Effector CD4-positive, alpha-beta T cell (primary cell): ENCODE data around the gene ITSN1.

ENCODE experiments used
- DNase-seq: peaks from one replicate; pipeline ENCODE4 v3.0.0-alpha.2; 2020

Gene ITSN1

GRCh38 chr21:33940164-33940880, 298.0 kb downstream of the ITSN1 start:
- no peak for DNase-seq

DNA sequence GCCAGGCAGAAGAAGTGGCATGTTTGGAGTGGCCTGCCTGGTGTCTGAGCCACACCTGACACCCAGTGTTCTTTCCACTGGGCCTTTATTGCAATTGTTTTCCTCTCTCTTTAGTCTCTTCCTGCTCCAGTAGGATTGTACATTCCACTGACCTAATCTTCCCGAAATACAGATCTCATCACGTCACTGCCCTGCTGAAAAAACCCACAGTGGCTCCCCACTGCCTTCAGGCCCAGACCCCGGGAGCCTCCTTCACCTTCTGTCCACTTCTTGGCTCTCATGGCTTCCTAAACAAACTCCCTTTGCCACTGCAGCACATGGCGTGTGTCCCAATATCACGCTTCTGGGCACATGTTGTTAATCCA, 298.6 kb downstream of the ITSN1 start:
- no peak for DNase-seq

- no peak for DNase-seq
These were observed 300.1 kb downstream of the ITSN1 start for GRCh38 chr21:33942426-33942825.

- DNase-seq, result no peak
These were observed 301.0 kb downstream of the ITSN1 start for GRCh38 chr21:33943293-33943692.

GRCh38 chr21:33944185-33944763, 302.0 kb downstream of the ITSN1 start:
- DNase-seq, result no peak

DNA sequence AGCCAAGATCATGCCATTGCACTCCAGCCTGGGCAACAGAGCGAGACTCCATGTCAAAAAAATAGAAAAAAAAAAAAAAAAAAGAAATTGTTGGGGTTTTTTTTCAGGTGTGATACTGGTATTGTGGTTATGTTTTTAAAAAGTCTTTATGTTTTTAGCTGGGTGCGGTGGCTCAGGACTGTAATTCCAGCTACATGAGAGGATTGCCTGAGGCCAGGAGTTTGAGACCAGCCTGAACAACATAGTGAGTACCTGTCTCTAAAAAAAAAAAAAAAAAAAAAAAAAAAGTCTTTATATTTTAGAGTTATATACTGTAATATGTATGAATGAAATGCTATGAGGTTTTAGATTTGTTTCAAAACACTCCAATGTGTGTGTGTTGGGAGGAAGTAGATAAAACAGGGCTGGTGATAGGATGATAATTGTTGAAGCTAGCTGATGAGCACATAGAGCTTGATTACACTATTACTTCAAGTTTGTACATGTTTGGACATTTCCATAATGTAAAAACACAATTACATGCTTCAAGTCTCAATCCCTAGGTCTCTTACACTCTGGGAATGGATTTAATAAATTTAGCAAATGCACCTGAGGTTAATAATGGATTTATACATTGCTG, 303.5 kb downstream of the ITSN1 start:
- no peak for DNase-seq

GRCh38 chr21:33947451-33948095, 305.3 kb downstream of the ITSN1 start:
- peak; percentile 84 for DNase-seq

GRCh38 chr21:33948096-33948950, 306.0 kb downstream of the ITSN1 start:
- DNase-seq, result peak; percentile 78

DNA sequence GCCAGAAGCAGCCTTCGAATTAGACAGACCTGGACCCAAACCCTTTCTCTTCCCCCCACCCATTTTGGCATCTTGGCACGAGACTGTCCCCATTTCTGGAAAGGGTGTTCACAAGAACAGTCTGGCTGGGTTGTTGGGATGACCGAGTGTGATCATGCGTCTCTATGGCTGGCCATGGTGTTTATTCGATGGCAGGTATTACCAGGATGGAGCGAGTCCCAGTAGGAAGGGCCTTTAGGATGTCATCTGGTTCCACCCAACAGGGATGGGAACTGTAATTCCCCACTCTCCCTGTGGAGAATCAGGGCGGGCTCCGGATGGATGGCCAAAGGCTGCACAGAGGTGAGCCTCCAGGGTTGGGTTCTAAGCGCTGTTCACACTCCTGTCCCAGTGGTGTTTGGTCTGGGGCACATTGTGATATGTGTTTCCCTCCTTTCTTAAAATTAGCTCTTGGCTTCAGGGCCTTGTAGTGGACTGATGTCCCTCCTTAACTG, 306.7 kb downstream of the ITSN1 start:
- DNase-seq, result no peak
